ENCODE results near the gene GPR17.

GRCh38 chr2:127645026-127645394 lies 943 bp upstream of the GPR17 start:
- TF ChIP-seq CTCF (IDR thresholded peaks at IDR 0.05; ENCODE audit: insufficient read depth, low read length, poor library complexity, severe bottlenecking) = no peak
- no peak for TF ChIP-seq EZH2phosphoT487 (conservative IDR thresholded peaks at IDR 0.05; ENCODE audit: low read length)

Data from SU-DHL-6 (cell line).